ENCODE measurements around the gene TMPRSS11E.

GRCh38 chr4:68445111-68445510, 2.2 kb upstream of the TMPRSS11E start:
- TF ChIP-seq CTCF (IDR thresholded peaks at IDR 0.05) (no peak), POLR2A (IDR thresholded peaks at IDR 0.05) (no peak)
